DMS114 treated with DMSO at 0.1 percent for 48 hours (cell line): ENCODE results near the gene TIAL1.
"Not testable (repeated sequence)": the region's sequence is repeated elsewhere in the genome, so short reads cannot be mapped to it uniquely, and the experiment has no call there.

Experiments
- DNase-seq: peaks from one replicate; lab custom pipeline; 2025; ENCODE audit not compliant: unreplicated experiment; lab: John Stamatoyannopoulos, UW

The TIAL1 gene

GRCh38 chr10:119532251-119532650 lies 64.5 kb downstream of the TIAL1 start:
- not testable (repeated sequence) for DNase-seq

- no peak for DNase-seq
These were observed 65.7 kb downstream of the TIAL1 start for GRCh38 chr10:119531067-119531466.

GRCh38 chr10:119528663-119529237 lies 68.0 kb downstream of the TIAL1 start:
- DNase-seq: not testable (repeated sequence)

GRCh38 chr10:119526621-119527592 lies 69.9 kb downstream of the TIAL1 start:
- no peak for DNase-seq

- no peak for DNase-seq
These were observed 70.6 kb downstream of the TIAL1 start for GRCh38 chr10:119526149-119526548.

GRCh38 chr10:119525116-119525515 lies 71.6 kb downstream of the TIAL1 start:
- no peak for DNase-seq

GRCh38 chr10:119524720-119525070 lies 72.1 kb downstream of the TIAL1 start:
- no peak for DNase-seq

GRCh38 chr10:119523895-119524719 lies 72.7 kb downstream of the TIAL1 start:
- no peak for DNase-seq
